ENCODE measurements around the gene NCOA3.

NCOA3 gene

DNA sequence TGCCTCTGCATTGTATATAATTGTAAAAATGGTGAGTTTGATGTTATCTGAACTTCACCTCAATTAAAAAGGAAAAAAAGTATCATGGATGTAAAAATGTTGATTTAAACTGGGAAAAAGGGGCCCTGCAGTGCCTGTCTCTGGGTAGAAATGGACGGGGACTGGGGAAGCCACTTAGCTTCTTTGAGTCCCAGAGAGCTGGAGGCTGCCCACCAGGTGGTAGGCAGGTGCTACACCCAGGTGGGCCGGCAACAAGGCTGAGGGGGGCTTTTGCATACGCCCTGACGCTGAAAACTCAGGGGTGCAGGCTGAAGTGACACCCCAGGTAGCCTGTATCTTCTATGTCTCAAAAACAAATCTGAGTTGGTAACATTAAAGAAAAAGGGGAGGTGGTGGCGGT lies 165.4 kb downstream of the NCOA3 start:
- no peak for DNase-seq (ENCODE audit: low read depth)

- DNase-seq (ENCODE audit: low read depth), result no peak
Observed at GRCh38 chr20:47667531-47668312, 166.0 kb downstream of the NCOA3 start.

GRCh38 chr20:47668313-47669151 lies 166.8 kb downstream of the NCOA3 start:
- DNase-seq (ENCODE audit: low read depth), result no peak

DNA sequence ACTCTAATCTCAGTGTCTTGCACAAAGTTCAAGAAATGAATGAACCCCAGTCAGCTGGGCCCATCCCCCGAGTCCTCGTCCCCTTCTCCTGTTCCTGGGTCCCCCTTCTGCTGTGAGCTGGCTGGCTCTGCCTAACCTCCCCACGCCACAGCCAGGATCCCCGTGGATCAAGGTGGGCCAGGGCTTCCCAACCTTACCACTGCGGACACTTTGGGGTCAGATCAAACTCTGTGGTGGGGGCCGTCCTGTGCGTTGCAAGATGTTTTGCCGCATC lies 167.4 kb downstream of the NCOA3 start:
- no peak for DNase-seq (ENCODE audit: low read depth)

DNA sequence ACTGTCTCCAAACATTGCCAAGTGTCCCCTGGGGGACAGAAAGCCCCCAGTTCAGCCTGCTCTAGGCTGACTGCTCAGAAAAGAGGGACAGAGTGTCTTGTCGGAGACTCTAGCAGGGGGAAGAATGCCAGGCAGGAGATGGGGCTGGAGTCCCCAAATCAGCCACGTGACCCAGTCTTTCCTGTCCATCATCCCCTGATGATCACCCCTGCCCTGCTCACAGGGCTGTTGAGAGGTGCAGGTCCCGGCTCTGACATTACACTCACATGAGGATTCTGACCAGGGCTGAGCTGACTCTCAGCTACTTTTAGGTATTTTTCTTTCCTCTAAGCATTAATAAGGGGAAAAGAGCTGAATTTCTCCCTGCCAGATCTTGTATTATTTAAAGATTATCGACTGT lies 167.8 kb downstream of the NCOA3 start:
- no peak for DNase-seq (ENCODE audit: low read depth)

DNA sequence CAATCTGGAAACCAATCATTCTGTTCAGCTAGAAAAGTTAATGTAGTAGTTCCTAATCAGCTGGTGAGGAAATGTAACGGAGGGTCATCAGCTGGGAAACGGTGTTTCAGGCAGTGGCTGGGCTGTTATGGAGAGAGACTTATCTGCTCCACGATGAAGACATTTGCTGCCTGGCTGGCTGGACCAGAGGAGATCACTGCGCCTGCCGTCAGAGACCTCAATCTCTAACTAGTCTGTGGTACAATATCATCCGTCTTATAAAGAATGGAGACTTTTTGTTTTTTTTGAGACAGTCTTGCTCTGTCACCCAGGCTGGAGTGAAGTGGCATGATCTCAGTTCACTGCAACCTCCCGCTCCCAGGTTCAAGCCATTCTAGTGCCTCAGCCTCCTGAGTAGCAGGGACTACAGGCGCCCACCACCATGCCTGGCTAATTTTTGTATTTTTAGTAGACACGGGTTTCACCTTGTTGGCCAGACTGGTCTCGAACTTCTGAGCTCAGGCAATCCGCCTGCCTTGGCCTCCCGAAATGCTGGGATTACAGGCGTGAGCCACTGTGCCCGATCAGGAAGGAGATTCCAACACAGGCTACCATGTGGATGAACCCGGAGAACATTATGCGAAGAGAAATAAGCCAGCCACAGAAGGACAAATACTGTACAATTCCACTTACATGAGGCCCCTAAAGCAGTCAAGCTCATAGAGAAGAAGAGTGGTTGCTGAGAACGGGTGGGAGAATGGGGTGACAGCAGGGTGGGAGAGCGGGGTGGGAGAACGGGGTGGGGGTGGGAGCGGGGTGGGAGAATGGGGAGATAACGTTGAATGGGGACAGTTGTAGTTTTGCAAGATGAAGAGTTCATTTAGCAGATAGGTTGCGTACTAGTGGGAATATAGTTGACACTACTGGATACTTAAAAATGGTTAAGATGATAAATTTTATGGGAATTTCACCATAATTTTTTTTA lies 168.5 kb downstream of the NCOA3 start:
- no peak for DNase-seq (ENCODE audit: low read depth)

GRCh38 chr20:47670913-47671312 lies 169.2 kb downstream of the NCOA3 start:
- no peak for DNase-seq (ENCODE audit: low read depth)

- no peak for DNase-seq (ENCODE audit: low read depth)
Observed at GRCh38 chr20:47672166-47672565, 170.5 kb downstream of the NCOA3 start.

GRCh38 chr20:47672886-47673670 lies 171.4 kb downstream of the NCOA3 start:
- no peak for DNase-seq (ENCODE audit: low read depth)

DNA sequence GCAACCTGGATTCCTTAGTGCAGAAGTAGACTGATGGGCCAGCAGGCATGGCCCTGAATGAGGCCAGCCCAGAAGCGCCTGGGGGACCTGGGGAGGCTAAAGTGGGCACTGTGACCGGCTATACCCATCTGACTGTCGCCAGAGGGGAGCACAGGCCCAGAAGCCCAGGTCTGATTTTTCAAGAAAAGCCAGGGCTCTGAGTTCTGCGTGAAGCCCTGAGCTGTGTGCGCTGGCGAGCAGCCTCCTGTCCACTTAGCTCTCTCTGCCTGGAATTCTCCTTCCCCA lies 171.9 kb downstream of the NCOA3 start:
- no peak for DNase-seq (ENCODE audit: low read depth)

DNA sequence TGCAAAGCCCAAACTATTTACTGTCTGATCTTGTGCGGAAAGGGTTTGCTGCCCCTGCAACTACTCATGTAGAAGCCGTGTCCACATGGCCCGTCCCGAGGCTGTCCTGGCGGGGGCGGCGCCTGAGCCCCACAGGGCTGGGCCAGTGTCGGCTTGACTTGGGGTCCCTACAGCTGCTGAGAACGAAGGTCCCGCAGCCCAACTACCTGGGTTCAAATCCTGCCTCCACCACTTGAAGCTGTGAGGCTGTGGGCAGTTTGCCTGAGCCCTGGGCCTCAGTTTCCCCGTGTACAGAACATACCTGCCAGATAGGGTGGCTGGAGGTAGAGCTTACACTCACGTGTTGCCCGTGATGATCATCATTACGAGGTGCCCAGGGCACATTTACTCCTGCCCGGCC lies 172.5 kb downstream of the NCOA3 start:
- no peak for DNase-seq (ENCODE audit: low read depth)

DNA sequence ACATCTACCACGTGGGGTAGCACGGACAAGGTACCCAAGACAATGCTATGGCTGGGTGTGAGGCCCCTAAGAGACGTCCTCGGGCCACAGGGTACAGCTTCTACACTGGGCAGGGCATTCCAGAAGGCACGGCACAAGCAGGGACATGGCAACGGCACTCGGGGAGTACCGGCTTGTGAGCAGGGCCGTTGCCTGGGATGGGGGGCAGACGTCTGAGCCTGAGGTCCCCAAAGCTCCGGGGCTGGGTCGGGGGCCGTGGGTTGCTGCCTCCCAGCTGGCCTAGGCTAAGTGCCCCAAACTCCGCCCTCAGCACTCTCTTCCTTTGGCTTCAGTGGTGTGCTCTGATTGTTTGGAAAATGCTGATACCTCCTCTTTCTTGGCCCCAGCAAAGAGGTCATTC lies 173.0 kb downstream of the NCOA3 start:
- DNase-seq (ENCODE audit: low read depth), result no peak

- DNase-seq (ENCODE audit: low read depth), result no peak
Observed at GRCh38 chr20:47675190-47676142, 173.8 kb downstream of the NCOA3 start.

- no peak for DNase-seq (ENCODE audit: low read depth)
Observed at GRCh38 chr20:47676219-47676721, 174.6 kb downstream of the NCOA3 start.

DNA sequence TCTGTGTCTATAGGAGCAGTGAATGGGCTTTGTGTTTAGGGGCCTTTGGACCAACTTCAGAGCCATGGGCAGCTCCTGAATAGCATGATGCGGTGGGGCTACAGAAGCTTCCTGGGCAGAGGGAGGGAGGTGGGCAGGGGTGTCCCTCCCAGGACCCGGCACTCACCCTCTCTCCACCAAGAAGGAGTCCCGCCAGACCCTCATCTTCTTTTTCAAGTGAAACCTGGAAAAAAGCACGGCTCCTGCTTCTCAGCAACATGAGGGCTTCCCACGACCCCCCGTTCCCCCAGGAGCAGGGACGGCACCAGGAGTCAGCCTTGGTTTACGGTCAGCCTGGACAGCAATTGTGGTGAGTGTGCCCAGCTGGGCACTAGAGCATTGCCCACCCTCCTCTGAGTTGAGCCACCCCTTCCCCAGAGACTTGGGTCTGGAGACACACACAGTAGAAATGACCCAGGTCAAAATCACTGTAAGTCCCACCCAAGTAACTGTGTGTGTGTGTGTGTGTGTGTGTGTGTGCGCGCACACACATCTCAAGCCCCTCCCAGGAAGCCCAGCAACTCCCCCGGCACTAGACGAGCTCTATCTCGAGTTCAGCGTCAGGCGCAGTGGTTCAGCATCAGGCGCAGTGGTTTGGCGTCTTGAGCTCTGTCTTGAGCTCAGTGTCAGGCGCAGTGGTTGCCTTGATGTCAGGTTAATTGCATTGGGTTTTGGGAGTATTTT lies 175.4 kb downstream of the NCOA3 start:
- DNase-seq (ENCODE audit: low read depth), result no peak

GRCh38 chr20:47677635-47678453 lies 176.2 kb downstream of the NCOA3 start:
- no peak for DNase-seq (ENCODE audit: low read depth)

- no peak for DNase-seq (ENCODE audit: low read depth)
Observed at GRCh38 chr20:47678536-47678935, 176.8 kb downstream of the NCOA3 start.

DNA sequence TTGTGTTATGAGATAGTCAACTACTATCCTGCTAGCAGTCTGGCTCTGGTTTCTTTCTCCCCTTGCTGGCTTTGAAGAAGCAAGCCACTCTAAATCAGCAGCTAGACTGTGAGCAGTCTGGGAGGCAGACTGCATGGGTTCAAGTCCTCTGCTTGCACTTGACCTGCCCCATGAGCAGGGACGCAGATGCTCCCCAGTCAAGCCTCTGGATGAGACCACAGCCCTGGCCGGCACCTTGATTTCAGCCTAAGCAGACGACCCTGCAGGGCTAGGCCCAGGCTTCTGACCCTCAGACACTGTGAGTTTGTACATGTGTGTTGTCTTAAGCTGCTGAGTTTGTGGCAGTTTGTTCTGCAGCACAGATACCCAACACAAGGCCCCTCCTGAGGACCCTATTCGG lies 177.8 kb downstream of the NCOA3 start:
- no peak for DNase-seq (ENCODE audit: low read depth)
